Measurements from ENCODE around the gene PHAF1. TPM values are rescaled to one million over a fixed set of nuclear protein-coding genes. Genes with fewer than 3 reads are reported as not detected.

PHAF1 gene
- total RNA-seq, 1 experiment from 2014 or later = 30.7 TPM

Other genes with a start within 250 kb of the PHAF1 start
- gene PDP2, start 229.4 kb upstream of the PHAF1 start, total RNA-seq (2014; rRNA removed; shearing (Covaris generic); ENCODE audit: low replicate concordance) = 7.7 and 11.7 TPM in 2 replicates
- not detected in 2 replicates for gene CDH16, start 191.1 kb upstream of the PHAF1 start, total RNA-seq (2014; rRNA removed; shearing (Covaris generic); ENCODE audit: low replicate concordance)
- not detected in 2 replicates for gene RRAD, start 184.4 kb upstream of the PHAF1 start, total RNA-seq (2014; rRNA removed; shearing (Covaris generic); ENCODE audit: low replicate concordance)
- gene CIAO2B, start 175.5 kb upstream of the PHAF1 start, total RNA-seq (2014; rRNA removed; shearing (Covaris generic); ENCODE audit: low replicate concordance) = 121 and 227 TPM in 2 replicates
- gene CES2, start 174.4 kb upstream of the PHAF1 start, total RNA-seq (2014; rRNA removed; shearing (Covaris generic); ENCODE audit: low replicate concordance) = 13.3 and 34.8 TPM in 2 replicates
- 20.9 and 28.3 TPM in 2 replicates for gene CES3, start 148.7 kb upstream of the PHAF1 start, total RNA-seq (2014; rRNA removed; shearing (Covaris generic); ENCODE audit: low replicate concordance)
- gene CES4A, start 121.4 kb upstream of the PHAF1 start, total RNA-seq (2014; rRNA removed; shearing (Covaris generic); ENCODE audit: low replicate concordance) = not detected in 2 replicates
- 55.6 and 79.3 TPM in 2 replicates for gene CBFB, start 80.8 kb upstream of the PHAF1 start, total RNA-seq (2014; rRNA removed; shearing (Covaris generic); ENCODE audit: low replicate concordance)
- 1.4 and 1.8 TPM in 2 replicates for gene B3GNT9, start 41.1 kb downstream of the PHAF1 start, total RNA-seq (2014; rRNA removed; shearing (Covaris generic); ENCODE audit: low replicate concordance)
- gene TRADD, start 50.0 kb downstream of the PHAF1 start, total RNA-seq (2014; rRNA removed; shearing (Covaris generic); ENCODE audit: low replicate concordance) = 11.4 and 14.7 TPM in 2 replicates
- gene FBXL8, start 50.0 kb downstream of the PHAF1 start, total RNA-seq (2014; rRNA removed; shearing (Covaris generic); ENCODE audit: low replicate concordance) = 2.6 and 14.6 TPM in 2 replicates
- gene HSF4, start 54.8 kb downstream of the PHAF1 start, total RNA-seq (2014; rRNA removed; shearing (Covaris generic); ENCODE audit: low replicate concordance) = 12.4 and 15.2 TPM in 2 replicates
- 0.15 and 1.8 TPM in 2 replicates for gene NOL3, start 60.6 kb downstream of the PHAF1 start, total RNA-seq (2014; rRNA removed; shearing (Covaris generic); ENCODE audit: low replicate concordance)
- gene MATCAP1, start 74.0 kb downstream of the PHAF1 start, total RNA-seq (2014; rRNA removed; shearing (Covaris generic); ENCODE audit: low replicate concordance) = 6.8 and 16.9 TPM in 2 replicates
- gene EXOC3L1, start 80.2 kb downstream of the PHAF1 start, total RNA-seq (2014; rRNA removed; shearing (Covaris generic); ENCODE audit: low replicate concordance) = not detected in 2 replicates
- 109 and 171 TPM in 2 replicates for gene E2F4, start 82.2 kb downstream of the PHAF1 start, total RNA-seq (2014; rRNA removed; shearing (Covaris generic); ENCODE audit: low replicate concordance)
- gene ELMO3, start 89.2 kb downstream of the PHAF1 start, total RNA-seq (2014; rRNA removed; shearing (Covaris generic); ENCODE audit: low replicate concordance) = 0.82 and 5.6 TPM in 2 replicates
- 19.5 and 38.9 TPM in 2 replicates for gene TMEM208, start 117.2 kb downstream of the PHAF1 start, total RNA-seq (2014; rRNA removed; shearing (Covaris generic); ENCODE audit: low replicate concordance)
- 29.1 and 33.1 TPM in 2 replicates for gene FHOD1, start 137.5 kb downstream of the PHAF1 start, total RNA-seq (2014; rRNA removed; shearing (Covaris generic); ENCODE audit: low replicate concordance)
- 4.9 and 6.1 TPM in 2 replicates for gene SLC9A5, start 139.0 kb downstream of the PHAF1 start, total RNA-seq (2014; rRNA removed; shearing (Covaris generic); ENCODE audit: low replicate concordance)
- gene PLEKHG4, start 169.6 kb downstream of the PHAF1 start, total RNA-seq (2014; rRNA removed; shearing (Covaris generic); ENCODE audit: low replicate concordance) = 0.36 and 0.86 TPM in 2 replicates
- gene KCTD19, start 216.8 kb downstream of the PHAF1 start, total RNA-seq (2014; rRNA removed; shearing (Covaris generic); ENCODE audit: low replicate concordance) = not detected in 2 replicates
- gene LRRC36, start 216.9 kb downstream of the PHAF1 start, total RNA-seq (2014; rRNA removed; shearing (Covaris generic); ENCODE audit: low replicate concordance) = not detected in 2 replicates

All from Karpas-422 (cell line).